Measurements from ENCODE around the gene OXLD1. TPM values are rescaled to one million over a fixed set of nuclear protein-coding genes. Genes with fewer than 3 reads are reported as not detected.

The OXLD1 gene
- total RNA-seq, 1 experiment from 2014 or later, result 42.8 TPM

DNA sequence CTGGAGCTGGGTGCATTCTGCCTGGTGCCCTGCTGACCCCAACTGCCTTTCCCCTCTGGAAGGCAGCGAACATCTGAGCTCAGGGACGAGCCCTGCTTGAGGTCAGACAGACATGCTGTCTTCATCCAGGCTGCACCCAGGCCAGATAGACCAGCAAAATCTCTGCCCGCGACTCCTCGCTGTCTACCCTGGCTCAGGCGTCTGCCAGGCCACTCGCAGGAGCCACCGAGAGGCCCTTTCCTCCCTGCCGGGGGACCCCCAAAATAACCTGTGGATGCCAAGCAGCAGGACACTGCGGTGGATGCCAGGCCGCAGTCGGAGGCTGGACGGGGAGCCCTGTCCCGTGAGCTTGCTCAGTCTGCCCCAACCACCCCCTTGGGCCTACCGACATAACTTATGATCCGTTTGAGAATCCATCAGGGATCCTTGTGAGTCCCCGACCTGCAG is 42.4 kb upstream of the OXLD1 start:
- Histone ChIP-seq H3K4me1 (ENCODE audit: control insufficient read depth, insufficient read depth, low read length) (peaks cover 35% of the 10 kb centered on the region), H3K4me3 (ENCODE audit: low read depth in 2 of 2, low read length in 2 of 2) (no peak overlapping the region), H3K27me3 (ENCODE audit: control insufficient read depth, insufficient read depth, low read length) (no peaks in the 10 kb centered on the region), H3K9me3 (ENCODE audit: control insufficient read depth, insufficient read depth, low read depth, low read length) (no peaks in the 10 kb centered on the region), H3K36me3 (ENCODE audit: control insufficient read depth, insufficient read depth, low read length) (peaks cover 13% of the 10 kb centered on the region; the same call in 1 of the 2 replicates), H3K27ac (ENCODE audit: low read length) (no peak overlapping the region; the same call in 1 of the 2 replicates)
- in situ Hi-C loops (cut with HindIII; ENCODE audit: low pct_unique_long_range_greater_than_20kb, low sequenced_read_pairs) (no loop called here), intact Hi-C loops (cut with micrococcal nuclease; ENCODE audit: unreplicated experiment) (no loop called here)
- ChIA-PET POLR2A (interaction anchor here (0.6 kb wide), 1 partner anchor 180 kb away, joined by 3 read pairs; no protein-coding TSS in a partner anchor), CTCF (no interaction called here)
- DNase-seq (ENCODE audit: low read depth, low spot score) (no peak), ATAC-seq (no peak)
- BruUV-seq (replicated peaks), result no TSS peak
- TF ChIP-seq, protein P1, sequence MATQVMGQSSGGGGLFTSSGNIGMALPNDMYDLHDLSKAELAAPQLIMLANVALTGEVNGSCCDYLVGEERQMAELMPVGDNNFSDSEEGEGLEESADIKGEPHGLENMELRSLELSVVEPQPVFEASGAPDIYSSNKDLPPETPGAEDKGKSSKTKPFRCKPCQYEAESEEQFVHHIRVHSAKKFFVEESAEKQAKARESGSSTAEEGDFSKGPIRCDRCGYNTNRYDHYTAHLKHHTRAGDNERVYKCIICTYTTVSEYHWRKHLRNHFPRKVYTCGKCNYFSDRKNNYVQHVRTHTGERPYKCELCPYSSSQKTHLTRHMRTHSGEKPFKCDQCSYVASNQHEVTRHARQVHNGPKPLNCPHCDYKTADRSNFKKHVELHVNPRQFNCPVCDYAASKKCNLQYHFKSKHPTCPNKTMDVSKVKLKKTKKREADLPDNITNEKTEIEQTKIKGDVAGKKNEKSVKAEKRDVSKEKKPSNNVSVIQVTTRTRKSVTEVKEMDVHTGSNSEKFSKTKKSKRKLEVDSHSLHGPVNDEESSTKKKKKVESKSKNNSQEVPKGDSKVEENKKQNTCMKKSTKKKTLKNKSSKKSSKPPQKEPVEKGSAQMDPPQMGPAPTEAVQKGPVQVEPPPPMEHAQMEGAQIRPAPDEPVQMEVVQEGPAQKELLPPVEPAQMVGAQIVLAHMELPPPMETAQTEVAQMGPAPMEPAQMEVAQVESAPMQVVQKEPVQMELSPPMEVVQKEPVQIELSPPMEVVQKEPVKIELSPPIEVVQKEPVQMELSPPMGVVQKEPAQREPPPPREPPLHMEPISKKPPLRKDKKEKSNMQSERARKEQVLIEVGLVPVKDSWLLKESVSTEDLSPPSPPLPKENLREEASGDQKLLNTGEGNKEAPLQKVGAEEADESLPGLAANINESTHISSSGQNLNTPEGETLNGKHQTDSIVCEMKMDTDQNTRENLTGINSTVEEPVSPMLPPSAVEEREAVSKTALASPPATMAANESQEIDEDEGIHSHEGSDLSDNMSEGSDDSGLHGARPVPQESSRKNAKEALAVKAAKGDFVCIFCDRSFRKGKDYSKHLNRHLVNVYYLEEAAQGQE (IDR thresholded peaks at IDR 0.05; ENCODE audit: insufficient read depth in 1 of 2, low read depth in 2 of 2, low read length in 1 of 2), result no peak
- TF ChIP-seq, protein P2, sequence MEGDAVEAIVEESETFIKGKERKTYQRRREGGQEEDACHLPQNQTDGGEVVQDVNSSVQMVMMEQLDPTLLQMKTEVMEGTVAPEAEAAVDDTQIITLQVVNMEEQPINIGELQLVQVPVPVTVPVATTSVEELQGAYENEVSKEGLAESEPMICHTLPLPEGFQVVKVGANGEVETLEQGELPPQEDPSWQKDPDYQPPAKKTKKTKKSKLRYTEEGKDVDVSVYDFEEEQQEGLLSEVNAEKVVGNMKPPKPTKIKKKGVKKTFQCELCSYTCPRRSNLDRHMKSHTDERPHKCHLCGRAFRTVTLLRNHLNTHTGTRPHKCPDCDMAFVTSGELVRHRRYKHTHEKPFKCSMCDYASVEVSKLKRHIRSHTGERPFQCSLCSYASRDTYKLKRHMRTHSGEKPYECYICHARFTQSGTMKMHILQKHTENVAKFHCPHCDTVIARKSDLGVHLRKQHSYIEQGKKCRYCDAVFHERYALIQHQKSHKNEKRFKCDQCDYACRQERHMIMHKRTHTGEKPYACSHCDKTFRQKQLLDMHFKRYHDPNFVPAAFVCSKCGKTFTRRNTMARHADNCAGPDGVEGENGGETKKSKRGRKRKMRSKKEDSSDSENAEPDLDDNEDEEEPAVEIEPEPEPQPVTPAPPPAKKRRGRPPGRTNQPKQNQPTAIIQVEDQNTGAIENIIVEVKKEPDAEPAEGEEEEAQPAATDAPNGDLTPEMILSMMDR (IDR thresholded peaks at IDR 0.05), result no peak
- TF ChIP-seq TCF7L2 (IDR thresholded peaks at IDR 0.05; ENCODE audit: low read depth, low read length) (no peak), SIN3A (IDR thresholded peaks at IDR 0.05; ENCODE audit: borderline replicate concordance, insufficient read depth, low read depth, low read length) (no peak), POLR2AphosphoS5 (IDR thresholded peaks at IDR 0.05; ENCODE audit: low read depth, low read length) (peak; percentile 53; the same call in 1 of the 2 replicates)

DNA sequence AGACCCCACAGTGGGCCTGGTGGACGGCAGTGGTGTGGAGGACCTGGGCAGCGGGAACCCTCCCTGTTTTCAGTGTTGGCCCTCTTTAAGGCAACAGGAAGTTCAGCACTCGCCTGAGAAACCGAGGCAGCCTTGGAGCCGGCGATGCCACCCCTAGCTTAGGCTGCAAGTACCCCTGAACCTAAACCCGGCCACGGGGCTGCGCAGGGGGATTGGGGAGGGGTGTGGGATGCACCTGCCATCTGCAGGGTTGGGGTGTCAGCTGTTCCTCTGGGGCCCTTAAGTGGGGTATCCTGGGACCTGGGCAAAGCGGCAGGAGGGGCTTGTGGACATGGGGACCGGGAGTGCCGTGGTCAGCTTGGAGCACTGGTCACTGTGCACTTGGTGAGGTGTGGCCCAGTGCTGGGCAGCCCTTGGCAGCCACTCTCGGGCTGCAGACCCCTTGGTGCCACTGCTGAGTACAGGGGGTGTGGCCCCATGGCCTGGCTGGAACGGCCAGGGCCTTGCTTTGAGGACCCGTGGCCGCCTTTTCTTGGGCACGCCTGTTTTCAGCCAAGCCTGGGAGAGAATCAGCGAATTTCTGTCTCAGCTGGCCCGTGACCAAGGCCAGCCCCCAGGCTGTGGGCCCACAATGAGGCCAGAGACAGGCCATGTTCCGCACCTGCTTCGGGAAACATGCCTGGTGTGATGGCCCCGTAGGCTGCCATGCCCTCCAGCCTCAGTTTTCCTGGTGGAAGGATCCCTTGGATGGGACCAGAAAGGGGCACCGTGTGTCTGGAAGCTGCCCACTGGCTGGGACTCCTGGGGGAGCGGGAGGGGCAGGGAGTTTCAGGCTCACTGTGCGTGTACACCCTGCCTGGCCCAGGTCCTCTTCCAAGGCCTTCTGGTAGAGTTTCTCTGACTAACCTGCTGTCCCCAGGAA is 41.6 kb upstream of the OXLD1 start:
- peak overlapping the region; percentile 7; the same call in 1 of the 2 replicates for H3K27ac ChIP-seq (ENCODE audit: low read length)
- TF ChIP-seq SIN3A (IDR thresholded peaks at IDR 0.05; ENCODE audit: borderline replicate concordance, insufficient read depth, low read depth, low read length) (no peak), TCF7L2 (IDR thresholded peaks at IDR 0.05; ENCODE audit: low read depth, low read length) (no peak), POLR2AphosphoS5 (IDR thresholded peaks at IDR 0.05; ENCODE audit: low read depth, low read length) (no peak; the same call in 1 of the 2 replicates)
- TF ChIP-seq, protein P2 (IDR thresholded peaks at IDR 0.05), result no peak
- TF ChIP-seq, protein P1 (IDR thresholded peaks at IDR 0.05; ENCODE audit: insufficient read depth in 1 of 2, low read depth in 2 of 2, low read length in 1 of 2), result no peak
- H3K36me3 ChIP-seq (ENCODE audit: control insufficient read depth, insufficient read depth, low read length), result peaks cover 18% of the 10 kb centered on the region; the same call in 1 of the 2 replicates
- DNase-seq (ENCODE audit: low read depth, low spot score) (no peak), ATAC-seq (no peak)
- ChIA-PET CTCF (no interaction called here), POLR2A (interaction anchor here (0.5 kb wide), 1 partner anchor 518 kb away, joined by 4 read pairs; no protein-coding TSS in a partner anchor)
- H3K4me1 ChIP-seq (ENCODE audit: control insufficient read depth, insufficient read depth, low read length), result peaks cover 27% of the 10 kb centered on the region
- H3K9me3 ChIP-seq (ENCODE audit: control insufficient read depth, insufficient read depth, low read depth, low read length), result no peaks in the 10 kb centered on the region
- H3K4me3 ChIP-seq (ENCODE audit: low read depth in 2 of 2, low read length in 2 of 2), result no peak overlapping the region
- intact Hi-C loops (cut with micrococcal nuclease; ENCODE audit: unreplicated experiment), result no loop called here
- H3K27me3 ChIP-seq (ENCODE audit: control insufficient read depth, insufficient read depth, low read length), result no peaks in the 10 kb centered on the region
- no TSS peak for BruUV-seq (replicated peaks)
- in situ Hi-C loops (cut with HindIII; ENCODE audit: low pct_unique_long_range_greater_than_20kb, low sequenced_read_pairs), result no loop called here

All from Panc1 (cell line).